ENCODE data around the gene APOA1.
"Not testable (repeated sequence)": the region's sequence is repeated elsewhere in the genome, so short reads cannot be mapped to it uniquely, and the experiment has no call there.

APOA1 gene

DNA sequence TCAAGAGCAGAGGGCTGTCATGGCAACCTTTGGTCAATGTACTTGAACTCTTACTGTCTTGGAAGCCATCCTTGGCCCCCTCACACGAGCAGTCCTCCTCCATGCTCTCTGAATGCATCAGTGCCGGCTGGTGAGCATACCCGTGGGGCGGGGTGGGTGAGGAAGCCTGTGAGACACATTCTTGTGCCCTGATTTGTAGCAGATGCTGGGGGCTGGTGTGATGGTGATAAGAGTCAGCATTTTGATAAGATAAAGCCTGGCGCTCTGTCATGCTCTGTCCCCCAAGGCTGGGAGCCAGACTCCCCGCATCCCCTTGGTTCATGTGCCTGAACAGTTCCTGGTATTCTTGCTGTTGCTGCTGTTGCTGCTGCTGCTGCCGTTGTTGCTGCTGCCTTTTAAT, 20.5 kb upstream of the APOA1 start:
- DNase-seq (ENCODE audit: low spot score): no peak

DNA sequence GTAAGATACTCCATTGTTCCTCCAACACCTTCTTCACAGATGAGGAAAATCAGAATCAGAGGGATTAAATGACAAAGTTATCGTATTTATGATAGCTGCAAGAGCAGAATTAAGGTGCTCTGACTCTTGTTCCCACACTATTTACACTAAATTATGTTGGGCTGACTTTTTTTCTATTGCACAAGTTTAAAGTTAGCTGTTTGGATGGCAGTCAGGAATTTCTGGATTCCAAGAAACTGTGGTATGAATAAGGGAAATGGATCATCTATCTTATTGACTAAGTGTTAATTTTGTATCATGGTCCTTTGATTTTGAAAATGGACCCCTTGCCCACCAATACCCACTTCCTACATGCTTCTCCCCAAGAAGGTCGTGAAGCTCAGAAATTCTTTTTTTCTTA, 19.9 kb upstream of the APOA1 start:
- no peak for DNase-seq (ENCODE audit: low spot score)

DNA sequence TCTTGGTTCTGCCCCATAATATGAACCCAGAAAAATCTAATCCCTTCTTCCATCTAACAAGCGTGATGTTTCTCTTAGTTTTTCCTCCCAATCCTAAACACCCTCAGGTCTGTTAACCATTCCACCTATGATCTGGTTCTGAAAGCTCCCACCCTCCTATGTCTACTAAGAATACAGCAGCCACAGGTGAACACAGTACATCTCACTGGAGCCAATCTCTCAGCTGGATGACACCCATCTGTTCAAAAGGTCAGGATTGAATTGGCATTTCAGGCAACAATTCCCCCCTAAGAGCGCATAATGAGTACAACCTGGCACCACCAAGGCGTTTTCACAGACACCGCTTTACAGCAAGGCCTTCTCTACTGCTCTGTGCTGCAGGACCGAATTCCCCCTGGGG, 19.0 kb upstream of the APOA1 start:
- no peak for DNase-seq (ENCODE audit: low spot score)

DNA sequence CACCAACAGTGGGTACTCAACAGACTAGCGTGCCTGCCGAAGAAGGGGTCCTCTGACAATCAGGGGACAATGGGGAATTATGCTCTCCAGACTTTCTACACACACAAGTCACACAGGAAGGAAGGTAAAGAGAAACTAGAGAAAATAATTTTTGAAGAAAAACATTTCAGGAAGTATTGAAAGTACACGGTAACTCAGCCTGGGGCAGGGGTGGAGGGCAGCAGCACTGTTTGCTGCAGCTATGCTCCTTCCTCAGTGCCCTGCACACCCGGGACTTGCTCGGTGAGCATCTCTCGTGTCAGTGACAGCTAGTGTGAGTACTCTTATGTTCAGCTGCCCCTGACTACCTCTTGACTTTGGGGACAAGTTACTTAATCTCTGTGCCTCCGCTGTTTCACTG, 18.0 kb upstream of the APOA1 start:
- DNase-seq (ENCODE audit: low spot score): no peak

DNA sequence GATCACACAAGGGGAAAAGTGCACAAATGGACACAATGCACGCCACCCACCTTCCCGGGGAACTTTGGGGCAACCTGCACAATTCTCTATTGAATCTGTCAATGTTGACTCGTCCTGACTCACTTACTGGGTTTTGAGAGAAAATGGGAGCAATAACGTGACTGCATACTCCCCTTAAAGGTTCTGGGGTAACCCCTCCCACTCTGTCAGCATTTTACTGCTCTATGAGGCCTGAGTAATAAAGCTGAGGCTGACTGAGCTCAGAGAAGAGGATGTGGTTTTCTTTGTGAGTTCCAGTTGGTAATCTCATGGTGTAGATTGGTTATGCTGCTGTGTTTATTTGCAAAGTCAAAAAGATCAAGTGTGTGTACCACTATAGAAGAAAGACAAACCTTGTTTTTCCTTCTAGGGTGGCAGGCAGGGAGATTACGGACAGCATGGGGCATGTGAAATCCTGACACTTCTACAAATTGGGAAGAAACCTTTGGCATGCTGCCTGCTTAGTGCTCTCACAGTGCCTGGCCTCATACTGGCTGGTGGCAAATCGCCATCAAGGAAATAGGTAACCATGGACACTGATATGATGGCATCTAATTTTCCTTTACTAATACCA, 16.1 kb upstream of the APOA1 start:
- peak; percentile 91 for DNase-seq (ENCODE audit: low spot score)

DNA sequence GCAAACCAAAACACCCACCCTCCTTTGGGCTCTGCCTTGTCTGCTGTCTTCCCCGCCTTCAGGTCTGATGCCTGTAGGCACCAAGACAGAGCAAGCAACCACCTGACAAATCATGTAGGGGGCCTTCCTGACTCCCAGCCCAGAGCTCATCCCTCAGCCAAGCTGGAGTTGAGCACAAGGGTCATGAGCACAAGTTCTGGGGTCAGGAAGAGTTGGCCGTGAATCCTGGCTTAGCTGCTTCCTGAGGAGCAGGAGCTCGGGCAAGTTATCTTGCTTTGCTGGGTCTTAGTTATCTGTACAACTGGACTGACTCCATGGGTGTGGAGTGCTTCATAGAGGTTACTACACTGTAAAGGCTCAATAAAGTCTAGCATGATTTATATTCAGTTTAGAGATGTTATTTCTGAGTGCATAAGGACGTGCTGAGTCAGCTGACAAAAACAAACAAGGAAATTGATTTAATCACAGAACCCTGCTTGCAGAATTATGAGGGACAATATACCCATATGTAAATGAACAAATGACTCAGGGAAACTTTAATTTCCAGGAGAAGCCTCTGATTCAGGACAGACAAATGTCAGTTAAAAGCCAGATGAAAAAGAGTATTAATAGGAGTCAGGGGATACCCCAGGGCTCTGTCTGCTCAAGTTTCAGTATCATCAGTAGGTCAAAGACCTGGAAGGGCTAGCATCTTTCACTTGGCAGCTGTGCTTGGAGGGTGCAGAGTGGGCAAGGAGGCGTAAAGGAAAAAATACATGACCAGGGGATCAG, 15.0 kb upstream of the APOA1 start:
- peak; percentile 45 for DNase-seq (ENCODE audit: low spot score)

DNA sequence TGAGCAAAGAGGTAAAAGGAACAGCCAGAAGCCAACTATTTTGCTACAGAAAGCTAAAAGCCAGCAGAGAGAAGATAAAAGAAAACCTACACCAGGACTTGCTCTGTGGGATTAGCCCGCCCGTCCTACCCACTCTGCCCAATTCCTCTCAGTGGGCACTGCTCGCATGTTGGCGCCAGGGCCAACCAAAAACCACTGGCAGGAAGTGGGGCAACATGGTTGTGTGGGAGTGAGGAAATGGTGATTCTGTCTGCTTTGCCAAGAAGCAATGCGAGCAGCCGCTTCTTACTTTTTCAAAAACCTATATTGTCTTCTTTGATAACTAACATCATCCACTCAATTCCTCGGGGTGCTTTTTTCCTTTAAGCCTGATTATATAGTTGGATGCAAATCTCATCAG, 14.2 kb upstream of the APOA1 start:
- no peak for DNase-seq (ENCODE audit: low spot score)

DNA sequence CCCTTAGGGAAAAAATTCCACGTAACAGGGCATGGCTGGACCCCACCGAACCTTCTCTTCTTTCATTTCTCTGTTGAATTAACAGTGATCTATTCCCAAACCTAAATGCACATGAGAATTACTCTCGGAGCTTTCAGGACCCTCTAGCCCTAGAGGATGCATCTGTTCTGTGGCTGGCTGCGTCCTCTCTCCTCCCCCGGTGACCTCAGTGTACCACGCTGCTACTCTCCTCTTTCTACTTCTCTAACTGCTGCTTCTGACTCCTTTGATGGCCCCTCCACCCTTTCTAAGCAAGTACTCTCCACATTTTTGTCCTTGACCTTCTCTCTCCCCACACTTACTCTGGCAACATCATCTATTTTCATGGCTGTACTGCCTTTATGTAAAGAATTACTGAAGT, 12.1 kb upstream of the APOA1 start:
- no peak for DNase-seq (ENCODE audit: low spot score)

DNA sequence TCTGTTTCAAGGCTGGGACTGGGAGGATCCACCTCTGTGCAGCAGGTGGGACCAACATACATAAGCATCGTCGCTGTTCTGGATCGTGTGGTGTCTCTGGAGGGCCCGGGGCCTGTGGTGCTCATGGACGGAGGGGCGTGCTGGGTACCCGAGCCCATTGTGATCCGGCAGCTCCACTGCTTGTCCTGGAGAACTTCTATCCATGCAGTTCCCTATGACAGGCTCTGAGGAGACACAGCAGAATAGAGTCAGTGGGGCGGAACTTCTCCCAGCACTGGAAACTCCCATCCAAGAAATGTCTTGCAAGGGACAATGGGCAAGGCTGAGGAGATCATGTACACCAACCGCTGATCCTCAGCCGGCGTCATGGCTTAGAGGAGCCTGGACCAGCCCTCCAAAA, 11.6 kb upstream of the APOA1 start:
- no peak for DNase-seq (ENCODE audit: low spot score)

DNA sequence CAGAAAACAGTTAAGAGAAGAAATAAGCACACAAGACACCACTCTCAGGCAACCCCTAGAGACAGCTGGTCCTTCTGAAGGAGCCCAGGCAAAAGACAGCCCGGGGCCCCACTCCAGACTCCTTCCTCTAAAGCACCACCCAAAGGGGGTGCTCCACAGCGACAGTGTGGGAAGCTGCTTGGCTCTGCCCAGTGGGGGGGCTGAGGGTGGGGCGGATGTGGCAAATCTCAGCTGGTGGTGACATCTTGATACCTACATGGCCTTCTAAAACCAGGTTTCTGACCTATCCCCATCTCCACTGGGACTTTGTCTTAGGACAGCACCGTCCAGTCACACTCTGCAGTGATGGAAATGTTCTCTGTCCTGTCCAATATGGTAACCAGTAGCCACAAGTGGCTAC, 10.2 kb upstream of the APOA1 start:
- DNase-seq (ENCODE audit: low spot score): no peak

DNA sequence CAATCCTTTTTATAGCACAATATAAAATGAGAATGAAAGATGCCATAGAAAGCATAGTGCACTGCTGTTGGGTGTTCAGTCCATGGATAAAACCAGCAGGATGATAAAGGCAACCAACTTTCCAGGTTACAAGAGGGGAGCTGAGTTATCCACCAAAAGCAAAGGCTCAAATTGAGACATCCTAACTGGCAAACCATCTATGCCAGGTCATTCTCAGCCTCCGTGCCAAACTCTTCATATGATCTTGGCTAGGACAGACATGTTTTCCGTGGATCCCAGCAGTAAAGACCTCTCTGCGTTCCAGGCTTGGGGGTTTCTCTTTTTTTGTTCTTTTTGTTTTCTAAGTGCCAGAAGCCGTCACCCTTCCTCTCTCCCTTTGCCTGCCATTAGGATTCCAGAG, 7.3 kb upstream of the APOA1 start:
- no peak for DNase-seq (ENCODE audit: low spot score)

DNA sequence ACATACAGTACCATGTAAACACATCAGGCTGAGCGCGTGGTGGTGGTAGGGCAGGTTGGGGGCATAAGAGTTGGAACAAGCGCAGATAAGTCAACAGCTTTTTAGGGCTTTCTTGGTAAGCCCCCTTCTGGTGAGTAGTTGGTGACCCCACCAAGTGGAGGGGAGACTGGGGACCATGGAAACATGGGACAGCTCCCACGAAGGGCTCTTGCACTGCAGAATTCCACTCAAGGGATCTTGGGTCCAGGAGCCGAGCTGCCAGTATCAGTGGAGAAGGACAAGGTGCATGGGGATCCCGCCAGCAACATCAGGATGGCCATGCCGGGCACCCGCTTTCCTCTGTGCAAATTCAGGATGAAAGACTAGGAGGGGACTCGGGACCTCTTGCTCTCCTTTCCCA, 6.2 kb upstream of the APOA1 start:
- DNase-seq (ENCODE audit: low spot score): no peak

DNA sequence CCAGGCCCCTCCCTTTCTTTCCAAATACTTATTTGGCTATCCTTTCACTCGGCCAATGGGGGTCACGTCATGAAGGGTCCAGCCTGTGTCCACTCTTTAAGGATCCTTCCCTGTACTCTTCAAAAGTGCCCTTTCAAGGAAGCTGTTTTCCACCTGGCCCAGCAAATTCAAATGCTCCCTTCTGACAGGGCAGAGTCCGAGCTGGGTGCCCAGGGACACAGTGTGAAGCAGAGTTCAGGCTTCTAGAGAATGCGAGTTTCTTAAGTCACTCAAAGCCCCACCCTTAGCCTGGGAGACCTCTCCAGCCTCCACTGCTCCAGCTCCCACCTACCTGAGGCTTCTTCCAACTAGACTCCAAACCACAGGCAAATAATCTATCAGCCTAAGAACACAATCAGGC, 5.5 kb upstream of the APOA1 start:
- no peak for DNase-seq (ENCODE audit: low spot score)

DNA sequence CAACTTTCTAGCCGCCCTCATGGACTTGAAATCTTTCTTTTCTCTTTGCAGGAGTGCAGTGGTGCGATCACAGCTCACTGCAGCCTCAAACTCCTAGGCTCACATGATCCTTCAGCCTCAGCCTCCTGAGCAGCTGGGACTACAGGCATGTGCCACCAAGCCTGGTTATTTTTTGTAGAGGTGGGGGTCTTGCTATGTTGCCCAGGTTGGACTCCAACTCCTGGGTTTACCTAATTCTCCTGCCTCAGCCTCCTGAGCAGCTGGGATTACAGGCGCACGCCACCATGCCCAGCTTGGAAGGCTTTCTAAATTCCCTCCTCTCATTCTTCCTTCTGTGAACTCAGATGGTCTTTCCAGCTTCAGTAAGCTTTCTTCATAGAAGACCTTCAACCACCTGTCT, 4.7 kb upstream of the APOA1 start:
- DNase-seq (ENCODE audit: low spot score): no peak

DNA sequence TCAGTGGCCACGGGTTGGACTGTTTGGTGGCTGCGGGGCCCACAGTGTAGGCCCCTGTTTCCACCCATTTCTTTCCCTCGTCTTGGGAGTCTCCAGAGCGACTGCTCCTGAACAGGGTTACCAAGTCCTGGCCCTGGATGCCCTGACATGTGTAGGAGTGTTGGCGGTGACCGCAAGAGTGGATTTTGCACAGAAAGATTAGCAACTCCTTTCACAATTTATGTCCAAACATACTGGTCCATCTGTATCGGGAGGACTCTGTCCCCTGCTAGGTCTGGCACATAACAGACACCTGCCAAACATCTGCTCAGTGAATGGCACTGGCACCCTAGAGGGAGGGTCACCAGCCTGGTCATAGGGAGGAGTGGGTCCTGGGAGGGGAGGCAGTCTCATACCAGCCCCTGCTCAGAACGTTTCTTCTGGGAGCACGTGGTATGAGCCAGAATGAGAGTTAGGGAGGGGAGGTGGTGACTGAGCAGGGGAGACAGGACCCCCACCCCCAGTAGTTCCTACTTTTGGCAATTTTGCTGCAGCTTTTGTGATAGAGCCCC, 3.4 kb upstream of the APOA1 start:
- DNase-seq (ENCODE audit: low spot score): no peak

DNA sequence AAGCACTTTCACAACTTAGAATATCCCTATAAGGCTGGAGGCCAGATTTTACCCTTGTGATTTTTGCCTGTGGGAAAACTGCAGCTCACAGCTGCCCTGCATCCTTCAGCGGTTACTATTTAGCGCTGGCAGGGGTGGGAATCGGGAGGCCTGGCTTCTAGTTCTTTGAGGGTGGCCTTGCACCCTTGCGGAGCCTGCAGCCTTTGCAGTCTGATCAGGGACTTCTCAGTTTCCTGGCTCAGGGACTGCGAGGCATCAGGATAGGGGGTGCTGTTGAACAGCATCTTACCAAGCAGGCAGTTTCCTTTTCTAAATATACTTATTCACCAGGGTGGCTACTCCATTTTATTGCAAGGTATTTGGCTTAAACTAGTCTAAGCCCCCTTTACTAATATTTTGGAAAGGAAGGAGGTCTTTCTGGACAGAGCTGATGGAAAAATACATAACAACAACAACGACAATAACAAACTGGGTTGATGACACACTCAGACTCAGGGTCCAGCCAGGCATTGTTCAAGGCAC, 2.9 kb upstream of the APOA1 start:
- peak; percentile 43 for DNase-seq (ENCODE audit: low spot score)

DNA sequence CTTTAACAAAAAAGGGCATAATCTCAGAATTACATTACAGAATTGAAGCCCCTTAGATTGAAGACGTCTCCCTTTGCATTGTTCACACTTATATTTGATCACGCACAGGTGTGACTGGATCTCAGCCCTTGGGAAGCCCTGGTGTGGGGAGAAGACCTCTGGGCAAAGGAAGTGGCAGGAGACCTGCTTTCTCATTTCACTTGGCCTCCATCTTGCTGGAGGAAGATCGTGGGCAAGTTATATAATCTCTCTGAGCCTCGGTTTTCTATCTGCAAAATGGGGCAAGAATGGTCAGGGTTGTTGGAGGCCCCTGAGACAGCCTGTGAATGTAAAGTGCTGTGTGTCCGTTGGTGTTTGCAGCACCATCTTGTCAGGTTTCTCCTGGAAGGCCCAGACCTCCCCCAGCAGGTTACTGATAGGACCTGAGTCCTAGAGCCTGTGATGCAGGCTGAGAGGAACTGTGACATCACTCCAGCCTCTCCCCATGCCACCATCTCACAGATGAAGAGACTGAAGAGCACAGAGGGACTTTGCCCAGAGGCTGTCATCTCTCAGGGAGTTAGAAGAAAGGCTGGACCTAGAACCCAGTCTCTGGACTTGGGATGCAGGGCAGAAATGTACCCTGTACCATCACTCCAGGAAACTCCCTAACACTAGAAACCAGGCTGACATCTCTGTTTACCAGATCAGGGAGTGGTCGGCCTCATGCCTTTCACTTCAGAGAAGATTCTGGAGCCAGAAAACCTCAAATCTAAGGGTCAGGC, 1.1 kb upstream of the APOA1 start:
- no peak for DNase-seq (ENCODE audit: low spot score)

DNA sequence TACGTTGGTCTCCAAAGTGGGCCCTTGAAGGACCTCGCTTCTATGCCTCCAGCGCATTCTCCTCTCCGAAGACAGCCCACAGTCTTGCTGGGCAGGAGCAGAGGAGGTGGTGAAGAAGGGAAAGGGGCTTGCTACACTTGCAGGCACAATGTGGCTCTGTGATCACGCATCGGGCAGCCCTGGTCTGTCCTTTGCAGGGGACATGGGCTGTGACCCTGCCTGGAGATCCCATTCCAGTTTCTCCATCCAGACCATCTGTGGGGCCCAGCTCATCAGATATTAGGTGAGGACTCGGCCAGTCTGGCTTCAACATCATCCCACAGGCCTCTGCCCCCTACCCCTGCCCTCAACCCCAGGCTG, 810 bp downstream of the APOA1 start:
- no peak for DNase-seq (ENCODE audit: low spot score)

DNA sequence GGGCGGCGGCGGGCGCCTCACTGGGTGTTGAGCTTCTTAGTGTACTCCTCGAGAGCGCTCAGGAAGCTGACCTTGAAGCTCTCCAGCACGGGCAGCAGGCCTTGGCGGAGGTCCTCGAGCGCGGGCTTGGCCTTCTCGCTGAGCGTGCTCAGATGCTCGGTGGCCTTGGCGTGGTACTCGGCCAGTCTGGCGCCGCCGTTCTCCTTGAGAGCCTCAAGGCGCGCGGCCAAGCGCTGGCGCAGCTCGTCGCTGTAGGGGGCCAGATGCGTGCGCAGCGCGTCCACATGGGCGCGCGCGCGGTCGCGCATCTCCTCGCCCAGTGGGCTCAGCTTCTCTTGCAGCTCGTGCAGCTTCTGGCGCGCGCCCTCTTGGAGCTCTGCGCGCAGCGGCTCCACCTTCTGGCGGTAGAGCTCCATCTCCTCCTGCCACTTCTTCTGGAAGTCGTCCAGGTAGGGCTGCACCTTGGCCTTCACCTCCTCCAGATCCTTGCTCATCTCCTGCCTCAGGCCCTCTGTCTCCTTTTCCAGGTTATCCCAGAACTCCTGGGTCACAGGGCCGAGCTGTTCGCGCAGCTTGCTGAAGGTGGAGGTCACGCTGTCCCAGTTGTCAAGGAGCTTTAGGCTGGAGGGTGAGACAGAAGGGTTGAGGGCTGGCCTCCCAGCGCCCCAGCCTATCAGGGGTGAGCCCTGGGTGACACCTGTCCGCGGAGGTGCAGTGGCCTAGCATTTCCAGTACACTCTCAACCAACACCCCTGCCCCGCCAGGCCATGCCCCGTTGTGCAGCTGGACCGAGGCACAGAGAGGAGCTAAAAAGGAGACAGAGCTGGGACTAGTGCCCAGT, 1.4 kb downstream of the APOA1 start:
- DNase-seq (ENCODE audit: low spot score): peak; percentile 96

DNA sequence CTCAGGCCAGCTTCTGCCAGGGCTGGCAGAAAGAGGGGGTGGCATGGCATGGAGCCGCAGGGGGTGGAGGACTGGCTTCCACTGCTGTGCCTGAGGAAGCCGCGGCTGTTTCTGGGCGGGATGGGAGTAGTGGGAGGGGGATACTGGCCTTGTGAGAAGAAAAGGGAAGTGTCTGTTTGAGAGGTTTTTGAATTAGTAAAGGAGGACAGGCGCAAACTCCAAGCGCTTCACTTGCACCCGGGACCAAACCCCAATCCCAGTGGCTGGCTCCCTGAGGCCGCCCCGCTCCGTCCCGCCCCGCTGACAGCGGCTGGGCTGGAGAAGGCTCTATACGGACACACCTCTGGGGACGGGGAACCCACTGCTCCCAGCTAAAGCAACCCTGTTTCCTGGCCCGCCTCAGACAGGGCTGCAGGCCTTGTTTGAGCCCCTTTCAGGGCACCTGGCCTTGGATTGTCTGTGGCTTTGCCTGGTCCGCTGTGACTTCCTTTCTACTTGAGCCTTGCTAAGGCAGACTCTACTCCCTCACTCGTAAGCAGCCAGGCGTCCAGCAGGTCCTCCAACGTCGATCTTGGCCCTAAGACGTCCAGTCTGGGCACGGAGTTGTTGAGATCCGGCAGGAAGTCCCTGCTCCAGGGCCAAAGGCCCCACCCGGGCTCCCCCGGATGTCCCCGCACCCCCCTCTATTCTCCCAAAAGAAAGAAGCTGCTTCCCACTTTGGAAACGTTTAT, 2.2 kb downstream of the APOA1 start:
- DNase-seq (ENCODE audit: low spot score): no peak

DNA sequence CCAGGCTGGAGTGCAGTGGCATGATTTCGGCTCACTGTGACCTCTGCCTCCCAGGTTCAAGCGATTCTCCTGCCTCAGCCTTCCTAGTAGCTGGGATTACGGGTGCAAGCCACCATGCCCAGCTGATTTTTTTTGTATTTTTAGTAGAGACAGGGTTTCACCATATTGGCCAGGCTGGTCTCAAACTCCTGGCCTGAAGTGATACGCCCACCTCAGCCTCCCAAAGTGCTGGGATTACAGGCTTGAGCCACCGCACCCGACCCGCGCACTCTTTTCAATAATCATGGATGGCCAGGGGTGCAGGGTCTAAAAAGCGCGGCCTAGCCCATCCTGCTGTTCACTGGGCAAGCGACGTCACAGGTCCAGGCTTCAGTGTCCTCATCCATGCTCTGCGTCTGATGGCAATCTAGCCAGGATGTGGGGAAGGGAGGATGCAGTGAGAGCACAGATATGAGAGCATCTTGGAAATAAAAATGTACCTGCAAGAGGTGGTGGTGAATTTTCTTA, 2.8 kb downstream of the APOA1 start:
- DNase-seq (ENCODE audit: low spot score): not testable (repeated sequence)
